Measurements from ENCODE around the gene PAQR5.

- TF ChIP-seq POLR2AphosphoS5 (IDR thresholded peaks at IDR 0.05; ENCODE audit: borderline replicate concordance, low read depth, low read length) (no peak), EZH2 (IDR thresholded peaks at IDR 0.05) (no peak), FOXP2 (optimal IDR thresholded peaks at IDR 0.05; ENCODE audit: control extremely low read depth, extremely low read length, insufficient read depth) (no peak)
Observed at GRCh38 chr15:69265347-69265955, 33.3 kb upstream of the PAQR5 start.

Measured in SK-N-MC (cell line).